ENCODE measurements around the gene DTNA.

The DTNA gene

GRCh38 chr18:34746614-34747013 is 36.5 kb downstream of the DTNA start:
- Histone ChIP-seq H2BK15ac (ENCODE audit: low read depth, poor library complexity, severe bottlenecking) (no peak overlapping the region), H3K23ac (ENCODE audit: low read length in 2 of 2) (no peak overlapping the region), H3K4me2 (ENCODE audit: low read length, poor library complexity, severe bottlenecking) (no peak overlapping the region), H3K27ac (ENCODE audit: low read length, poor library complexity, severe bottlenecking) (no peak overlapping the region), H3K4ac (ENCODE audit: low read depth in 1 of 2, low read length in 2 of 2) (no peak overlapping the region), H3K79me1 (replicated peaks; ENCODE audit: low read length, poor library complexity, severe bottlenecking) (no peaks in the 10 kb centered on the region), H4K8ac (ENCODE audit: low read length) (no peak overlapping the region), H3K9ac (ENCODE audit: low read length) (no peak overlapping the region), H3K14ac (ENCODE audit: low read length in 2 of 2) (no peak overlapping the region), H4K91ac (ENCODE audit: low read length) (no peak overlapping the region), H2AFZ (ENCODE audit: low read depth, low read length) (no peak overlapping the region), H3K18ac (ENCODE audit: low read depth in 1 of 2, low read length in 2 of 2) (no peak overlapping the region), H2AK5ac (ENCODE audit: low read length, severe bottlenecking) (no peak overlapping the region), H3K9me3 (ENCODE audit: control insufficient read depth, low read length) (no peaks in the 10 kb centered on the region), H2BK5ac (ENCODE audit: low read depth, low read length, poor library complexity, severe bottlenecking) (no peak overlapping the region), H3K36me3 (ENCODE audit: control insufficient read depth in 1 of 2, insufficient read depth in 2 of 2, low read depth in 1 of 2, low read length in 2 of 2) (no peaks in the 10 kb centered on the region), H2BK12ac (ENCODE audit: low read length in 2 of 2) (no peak overlapping the region), H2BK120ac (ENCODE audit: low read depth, low read length) (no peak overlapping the region), H3K4me1 (ENCODE audit: control insufficient read depth, insufficient read depth, low read depth, low read length) (no peaks in the 10 kb centered on the region), H3K4me3 (ENCODE audit: insufficient read depth in 1 of 2, low read depth in 1 of 2, low read length in 2 of 2) (no peak overlapping the region), H3K27me3 (ENCODE audit: control insufficient read depth in 1 of 2, insufficient read depth in 1 of 2, low read length in 2 of 2) (no peaks in the 10 kb centered on the region)
- WGBS, result no CpG with 5 or more reads among the region's 1 CpG
- no peak for DNase-seq

DNA sequence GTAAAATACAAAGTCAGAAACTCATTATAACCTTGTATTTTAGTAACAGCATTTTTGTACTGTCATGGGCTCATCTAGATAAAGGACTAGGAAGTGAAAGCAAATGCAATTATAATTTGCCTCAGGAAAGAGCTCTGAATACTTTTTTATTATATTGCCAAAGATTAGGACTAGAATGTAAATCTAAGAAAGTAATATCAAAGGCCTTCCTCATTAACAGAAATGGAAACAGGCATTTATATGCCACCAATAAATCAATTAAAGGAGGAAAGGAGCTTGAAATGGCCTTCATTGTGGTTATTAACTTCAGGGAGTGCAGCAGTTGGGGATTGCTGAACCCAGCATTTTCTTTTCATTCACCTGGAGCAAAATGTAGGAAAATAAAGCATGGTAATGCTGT is 39.6 kb downstream of the DTNA start:
- Histone ChIP-seq H4K8ac (ENCODE audit: low read length) (no peak overlapping the region), H3K14ac (ENCODE audit: low read length in 2 of 2) (no peak overlapping the region), H3K27me3 (ENCODE audit: control insufficient read depth in 1 of 2, insufficient read depth in 1 of 2, low read length in 2 of 2) (no peaks in the 10 kb centered on the region), H3K4me2 (ENCODE audit: low read length, poor library complexity, severe bottlenecking) (no peak overlapping the region), H2BK120ac (ENCODE audit: low read depth, low read length) (no peak overlapping the region), H2AK5ac (ENCODE audit: low read length, severe bottlenecking) (no peak overlapping the region), H2BK12ac (ENCODE audit: low read length in 2 of 2) (no peak overlapping the region), H3K4me3 (ENCODE audit: insufficient read depth in 1 of 2, low read depth in 1 of 2, low read length in 2 of 2) (no peak overlapping the region), H2BK15ac (ENCODE audit: low read depth, poor library complexity, severe bottlenecking) (no peak overlapping the region), H2AFZ (ENCODE audit: low read depth, low read length) (no peak overlapping the region), H3K18ac (ENCODE audit: low read depth in 1 of 2, low read length in 2 of 2) (no peak overlapping the region), H3K27ac (ENCODE audit: low read length, poor library complexity, severe bottlenecking) (no peak overlapping the region), H3K9me3 (ENCODE audit: control insufficient read depth, low read length) (no peaks in the 10 kb centered on the region), H3K79me1 (replicated peaks; ENCODE audit: low read length, poor library complexity, severe bottlenecking) (no peaks in the 10 kb centered on the region), H3K23ac (ENCODE audit: low read length in 2 of 2) (no peak overlapping the region), H4K91ac (ENCODE audit: low read length) (no peak overlapping the region), H2BK5ac (ENCODE audit: low read depth, low read length, poor library complexity, severe bottlenecking) (no peak overlapping the region), H3K4ac (ENCODE audit: low read depth in 1 of 2, low read length in 2 of 2) (no peak overlapping the region), H3K36me3 (ENCODE audit: control insufficient read depth in 1 of 2, insufficient read depth in 2 of 2, low read depth in 1 of 2, low read length in 2 of 2) (no peaks in the 10 kb centered on the region), H3K9ac (ENCODE audit: low read length) (no peak overlapping the region), H3K4me1 (ENCODE audit: control insufficient read depth, insufficient read depth, low read depth, low read length) (no peaks in the 10 kb centered on the region)
- DNase-seq, result no peak

DNA sequence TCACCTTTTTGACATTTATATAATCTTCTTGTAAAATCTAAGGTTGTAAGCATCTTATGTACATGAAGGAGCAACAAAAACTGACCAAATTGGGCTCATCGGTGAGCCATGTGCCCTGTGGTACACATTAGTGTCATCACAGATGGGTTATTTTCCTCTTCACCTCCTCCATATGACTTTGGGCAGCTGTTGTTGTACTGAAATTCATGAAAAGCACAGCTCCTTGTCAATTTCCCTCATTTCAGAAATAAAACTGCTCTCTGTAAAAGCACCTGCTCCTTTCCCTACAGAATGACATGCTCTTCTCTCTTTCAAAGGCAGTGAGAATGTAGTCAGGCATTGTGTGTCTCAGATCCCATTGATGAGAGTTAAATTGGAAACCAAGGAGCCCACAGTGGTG is 42.0 kb downstream of the DTNA start:
- Histone ChIP-seq H2AFZ (ENCODE audit: low read depth, low read length) (no peak overlapping the region), H3K9ac (ENCODE audit: low read length) (no peak overlapping the region), H2BK5ac (ENCODE audit: low read depth, low read length, poor library complexity, severe bottlenecking) (no peak overlapping the region), H3K4me3 (ENCODE audit: insufficient read depth in 1 of 2, low read depth in 1 of 2, low read length in 2 of 2) (no peak overlapping the region), H3K36me3 (ENCODE audit: control insufficient read depth in 1 of 2, insufficient read depth in 2 of 2, low read depth in 1 of 2, low read length in 2 of 2) (peaks cover 0 to 14% of the 10 kb centered on the region in 2 experiments), H3K18ac (ENCODE audit: low read depth in 1 of 2, low read length in 2 of 2) (no peak overlapping the region), H2BK12ac (ENCODE audit: low read length in 2 of 2) (no peak overlapping the region), H2BK15ac (ENCODE audit: low read depth, poor library complexity, severe bottlenecking) (no peak overlapping the region), H3K4ac (ENCODE audit: low read depth in 1 of 2, low read length in 2 of 2) (no peak overlapping the region), H3K4me1 (ENCODE audit: control insufficient read depth, insufficient read depth, low read depth, low read length) (no peaks in the 10 kb centered on the region), H3K9me3 (ENCODE audit: control insufficient read depth, low read length) (no peaks in the 10 kb centered on the region), H3K23ac (ENCODE audit: low read length in 2 of 2) (no peak overlapping the region), H3K79me1 (replicated peaks; ENCODE audit: low read length, poor library complexity, severe bottlenecking) (no peaks in the 10 kb centered on the region), H4K8ac (ENCODE audit: low read length) (no peak overlapping the region), H3K14ac (ENCODE audit: low read length in 2 of 2) (no peak overlapping the region), H2AK5ac (ENCODE audit: low read length, severe bottlenecking) (no peak overlapping the region), H3K27me3 (ENCODE audit: control insufficient read depth in 1 of 2, insufficient read depth in 1 of 2, low read length in 2 of 2) (no peaks in the 10 kb centered on the region), H4K91ac (ENCODE audit: low read length) (no peak overlapping the region), H2BK120ac (ENCODE audit: low read depth, low read length) (no peak overlapping the region), H3K4me2 (ENCODE audit: low read length, poor library complexity, severe bottlenecking) (no peak overlapping the region), H3K27ac (ENCODE audit: low read length, poor library complexity, severe bottlenecking) (no peak overlapping the region)
- no peak for DNase-seq
- WGBS, result 100% methylated on average over 1 of the region's 1 CpG

DNA sequence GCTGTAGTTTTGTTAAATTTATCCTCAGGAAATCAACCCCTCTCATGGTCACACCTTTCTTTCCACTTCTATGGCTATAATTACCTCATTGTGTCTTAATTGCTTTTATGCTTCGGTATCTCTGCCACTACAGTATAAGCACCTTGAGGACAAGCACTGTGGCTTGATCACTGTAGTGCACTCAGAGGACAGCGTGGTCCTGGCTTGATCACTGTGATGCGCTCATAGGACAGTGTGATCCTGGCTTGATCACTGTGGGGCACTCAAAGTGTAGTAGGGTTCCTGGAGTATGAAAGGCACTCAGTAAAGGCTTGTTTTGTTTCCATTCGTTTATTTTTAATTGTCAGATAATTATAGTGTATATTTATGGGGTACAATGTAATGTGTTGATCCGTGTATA is 44.2 kb downstream of the DTNA start:
- Histone ChIP-seq H3K4ac (ENCODE audit: low read depth in 1 of 2, low read length in 2 of 2) (no peak overlapping the region), H3K9ac (ENCODE audit: low read length) (no peak overlapping the region), H2BK5ac (ENCODE audit: low read depth, low read length, poor library complexity, severe bottlenecking) (no peak overlapping the region), H3K79me1 (replicated peaks; ENCODE audit: low read length, poor library complexity, severe bottlenecking) (no peaks in the 10 kb centered on the region), H3K4me3 (ENCODE audit: insufficient read depth in 1 of 2, low read depth in 1 of 2, low read length in 2 of 2) (no peak overlapping the region), H2AFZ (ENCODE audit: low read depth, low read length) (no peak overlapping the region), H3K14ac (ENCODE audit: low read length in 2 of 2) (no peak overlapping the region), H3K27ac (ENCODE audit: low read length, poor library complexity, severe bottlenecking) (no peak overlapping the region), H4K8ac (ENCODE audit: low read length) (no peak overlapping the region), H3K27me3 (ENCODE audit: control insufficient read depth in 1 of 2, insufficient read depth in 1 of 2, low read length in 2 of 2) (no peaks in the 10 kb centered on the region), H2BK12ac (ENCODE audit: low read length in 2 of 2) (no peak overlapping the region), H3K9me3 (ENCODE audit: control insufficient read depth, low read length) (no peaks in the 10 kb centered on the region), H3K36me3 (ENCODE audit: control insufficient read depth in 1 of 2, insufficient read depth in 2 of 2, low read depth in 1 of 2, low read length in 2 of 2) (peaks cover 0 to 32% of the 10 kb centered on the region in 2 experiments), H2BK120ac (ENCODE audit: low read depth, low read length) (no peak overlapping the region), H2AK5ac (ENCODE audit: low read length, severe bottlenecking) (no peak overlapping the region), H3K23ac (ENCODE audit: low read length in 2 of 2) (no peak overlapping the region), H3K4me1 (ENCODE audit: control insufficient read depth, insufficient read depth, low read depth, low read length) (no peaks in the 10 kb centered on the region), H3K18ac (ENCODE audit: low read depth in 1 of 2, low read length in 2 of 2) (no peak overlapping the region), H4K91ac (ENCODE audit: low read length) (no peak overlapping the region), H2BK15ac (ENCODE audit: low read depth, poor library complexity, severe bottlenecking) (no peak overlapping the region), H3K4me2 (ENCODE audit: low read length, poor library complexity, severe bottlenecking) (no peak overlapping the region)
- no peak for DNase-seq
- WGBS, result 99% methylated on average over 5 of the region's 5 CpGs
